ENCODE measurements around the gene THAP3.

The THAP3 gene

GRCh38 chr1:6591644-6592043, 33.0 kb upstream of the THAP3 start:
- no peak for TF ChIP-seq CTCF (IDR thresholded peaks at IDR 0.05; ENCODE audit: insufficient read depth, low read depth, low read length, missing control alignments)
- DNase-seq (ENCODE audit: low read depth) = no peak
- H3K4me3 ChIP-seq (ENCODE audit: low read length) = no peak overlapping the region

GRCh38 chr1:6592441-6592840, 32.2 kb upstream of the THAP3 start:
- H3K4me3 ChIP-seq (ENCODE audit: low read length) = no peak overlapping the region
- no peak for TF ChIP-seq CTCF (IDR thresholded peaks at IDR 0.05; ENCODE audit: insufficient read depth, low read depth, low read length, missing control alignments)

GRCh38 chr1:6592865-6593593, 31.6 kb upstream of the THAP3 start:
- no peak for TF ChIP-seq CTCF (IDR thresholded peaks at IDR 0.05; ENCODE audit: insufficient read depth, low read depth, low read length, missing control alignments)
- H3K4me3 ChIP-seq (ENCODE audit: low read length) = no peak overlapping the region
- no peak for DNase-seq (ENCODE audit: low read depth)

More at GRCh38 chr1:6592441-6592840, 32.2 kb upstream of the THAP3 start:
- no peak for DNase-seq (ENCODE audit: low read depth)

GRCh38 chr1:6593810-6594209, 30.9 kb upstream of the THAP3 start:
- no peak for DNase-seq (ENCODE audit: low read depth)
- no peak overlapping the region for H3K4me3 ChIP-seq (ENCODE audit: low read length)
- no peak for TF ChIP-seq CTCF (IDR thresholded peaks at IDR 0.05; ENCODE audit: insufficient read depth, low read depth, low read length, missing control alignments)

- no peak overlapping the region for H3K4me3 ChIP-seq (ENCODE audit: low read length)
- no peak for DNase-seq (ENCODE audit: low read depth)
- no peak for TF ChIP-seq CTCF (IDR thresholded peaks at IDR 0.05; ENCODE audit: insufficient read depth, low read depth, low read length, missing control alignments)
These were observed 29.5 kb upstream of the THAP3 start for GRCh38 chr1:6594977-6595740.

GRCh38 chr1:6596351-6596750, 28.3 kb upstream of the THAP3 start:
- H3K4me3 ChIP-seq (ENCODE audit: low read length) = no peak overlapping the region
- no peak for TF ChIP-seq CTCF (IDR thresholded peaks at IDR 0.05; ENCODE audit: insufficient read depth, low read depth, low read length, missing control alignments)
- DNase-seq (ENCODE audit: low read depth) = no peak
